ENCODE measurements around the gene IBSP.

IBSP gene

GRCh38 chr4:87839592-87839946, 40.2 kb downstream of the IBSP start:
- no CpG with 5 or more reads among the region's 1 CpG for WGBS (ENCODE audit: extremely low coverage, insufficient coverage, insufficient read length)
- H3K4me1 ChIP-seq (ENCODE audit: control insufficient read depth in 1 of 2, insufficient read depth in 2 of 2, low read length in 2 of 2): no peaks in the 10 kb centered on the region

GRCh38 chr4:87840149-87840548, 40.8 kb downstream of the IBSP start:
- Histone ChIP-seq H3K23ac (ENCODE audit: low read length) (no peak overlapping the region), H4K12ac (ENCODE audit: low read depth, low read length) (no peak overlapping the region), H3K4ac (ENCODE audit: low read depth, low read length) (no peak overlapping the region), H3K79me1 (ENCODE audit: low read length) (no peaks in the 10 kb centered on the region), H3K79me2 (ENCODE audit: control insufficient read depth, insufficient read depth, low read length, poor library complexity) (no peaks in the 10 kb centered on the region), H4K8ac (ENCODE audit: low read depth, low read length) (no peak overlapping the region), H2BK5ac (ENCODE audit: low read depth, low read length, poor library complexity) (no peak overlapping the region), H3K36me3 (ENCODE audit: control insufficient read depth in 1 of 2, insufficient read depth in 2 of 2, low read length in 2 of 2) (no peaks in the 10 kb centered on the region), H3K9me3 (ENCODE audit: insufficient read depth, low read depth, low read length) (no peaks in the 10 kb centered on the region), H3K14ac (ENCODE audit: low read length) (no peak overlapping the region), H3K27ac (ENCODE audit: low read depth, low read length) (no peak overlapping the region), H3K4me2 (ENCODE audit: low read length) (no peak overlapping the region), H3K18ac (ENCODE audit: low read length) (no peak overlapping the region), H4K91ac (ENCODE audit: low read depth, low read length) (no peak overlapping the region), H2AK5ac (ENCODE audit: low read length) (no peak overlapping the region), H3K4me1 (ENCODE audit: control insufficient read depth in 1 of 2, insufficient read depth in 2 of 2, low read length in 2 of 2) (no peaks in the 10 kb centered on the region), H2BK120ac (ENCODE audit: insufficient read depth, low read length, poor library complexity) (no peak overlapping the region), H3K9ac (ENCODE audit: low read length) (no peak overlapping the region), H3K27me3 (ENCODE audit: insufficient read depth, low read length) (no peaks in the 10 kb centered on the region), H2BK12ac (ENCODE audit: low read length) (no peak overlapping the region), H2AFZ (ENCODE audit: insufficient read depth, low read length, poor library complexity) (no peak overlapping the region), H3K4me3 (ENCODE audit: low read depth, low read length) (no peak overlapping the region)
- WGBS (ENCODE audit: extremely low coverage, insufficient coverage, insufficient read length): no CpG with 5 or more reads among the region's 3 CpGs
- DNase-seq: no peak

More at GRCh38 chr4:87839592-87839946, 40.2 kb downstream of the IBSP start:
- H3K27ac ChIP-seq (ENCODE audit: low read depth, low read length): no peak overlapping the region
- no peak overlapping the region for H4K12ac ChIP-seq (ENCODE audit: low read depth, low read length)
- no peak overlapping the region for H3K23ac ChIP-seq (ENCODE audit: low read length)
- no peak overlapping the region for H3K4me2 ChIP-seq (ENCODE audit: low read length)
- no peak overlapping the region for H2AFZ ChIP-seq (ENCODE audit: insufficient read depth, low read length, poor library complexity)
- no peak overlapping the region for H3K9ac ChIP-seq (ENCODE audit: low read length)
- no peaks in the 10 kb centered on the region for H3K79me1 ChIP-seq (ENCODE audit: low read length)
- no peak overlapping the region for H4K91ac ChIP-seq (ENCODE audit: low read depth, low read length)
- no peaks in the 10 kb centered on the region for H3K9me3 ChIP-seq (ENCODE audit: insufficient read depth, low read depth, low read length)
- DNase-seq: no peak
- no peak overlapping the region for H2BK120ac ChIP-seq (ENCODE audit: insufficient read depth, low read length, poor library complexity)
- H3K4ac ChIP-seq (ENCODE audit: low read depth, low read length): no peak overlapping the region
- no peaks in the 10 kb centered on the region for H3K79me2 ChIP-seq (ENCODE audit: control insufficient read depth, insufficient read depth, low read length, poor library complexity)
- H3K4me3 ChIP-seq (ENCODE audit: low read depth, low read length): no peak overlapping the region
- no peaks in the 10 kb centered on the region for H3K27me3 ChIP-seq (ENCODE audit: insufficient read depth, low read length)
- H2BK5ac ChIP-seq (ENCODE audit: low read depth, low read length, poor library complexity): no peak overlapping the region
- no peak overlapping the region for H2BK12ac ChIP-seq (ENCODE audit: low read length)
- H2AK5ac ChIP-seq (ENCODE audit: low read length): no peak overlapping the region
- no peaks in the 10 kb centered on the region for H3K36me3 ChIP-seq (ENCODE audit: control insufficient read depth in 1 of 2, insufficient read depth in 2 of 2, low read length in 2 of 2)
- H3K14ac ChIP-seq (ENCODE audit: low read length): no peak overlapping the region
- H3K18ac ChIP-seq (ENCODE audit: low read length): no peak overlapping the region
- no peak overlapping the region for H4K8ac ChIP-seq (ENCODE audit: low read depth, low read length)

GRCh38 chr4:87843936-87844335, 44.6 kb downstream of the IBSP start:
- no peaks in the 10 kb centered on the region for H3K36me3 ChIP-seq (ENCODE audit: control insufficient read depth in 1 of 2, insufficient read depth in 2 of 2, low read length in 2 of 2)
- no peak overlapping the region for H4K12ac ChIP-seq (ENCODE audit: low read depth, low read length)
- H3K79me1 ChIP-seq (ENCODE audit: low read length): no peaks in the 10 kb centered on the region
- no peak overlapping the region for H4K91ac ChIP-seq (ENCODE audit: low read depth, low read length)
- DNase-seq: peak; percentile 18 to 62
- no peak overlapping the region for H3K14ac ChIP-seq (ENCODE audit: low read length)
- no peak overlapping the region for H2AFZ ChIP-seq (ENCODE audit: insufficient read depth, low read length, poor library complexity)
- H2BK12ac ChIP-seq (ENCODE audit: low read length): no peak overlapping the region
- H3K27ac ChIP-seq (ENCODE audit: low read depth, low read length): no peak overlapping the region
- H3K9me3 ChIP-seq (ENCODE audit: insufficient read depth, low read depth, low read length): no peaks in the 10 kb centered on the region
- WGBS (ENCODE audit: extremely low coverage, insufficient coverage, insufficient read length): no CpG with 5 or more reads among the region's 3 CpGs
- no peaks in the 10 kb centered on the region for H3K27me3 ChIP-seq (ENCODE audit: insufficient read depth, low read length)
- no peak overlapping the region for H3K18ac ChIP-seq (ENCODE audit: low read length)
- no peak overlapping the region for H4K8ac ChIP-seq (ENCODE audit: low read depth, low read length)
- no peaks in the 10 kb centered on the region for H3K79me2 ChIP-seq (ENCODE audit: control insufficient read depth, insufficient read depth, low read length, poor library complexity)
- no peak overlapping the region for H2BK5ac ChIP-seq (ENCODE audit: low read depth, low read length, poor library complexity)
- H3K4me1 ChIP-seq (ENCODE audit: control insufficient read depth in 1 of 2, insufficient read depth in 2 of 2, low read length in 2 of 2): no peaks in the 10 kb centered on the region
- H3K4me2 ChIP-seq (ENCODE audit: low read length): no peak overlapping the region
- H2AK5ac ChIP-seq (ENCODE audit: low read length): no peak overlapping the region
- H3K4me3 ChIP-seq (ENCODE audit: low read depth, low read length): no peak overlapping the region
- no peak overlapping the region for H3K4ac ChIP-seq (ENCODE audit: low read depth, low read length)
- no peak overlapping the region for H3K9ac ChIP-seq (ENCODE audit: low read length)
- H2BK120ac ChIP-seq (ENCODE audit: insufficient read depth, low read length, poor library complexity): no peak overlapping the region
- H3K23ac ChIP-seq (ENCODE audit: low read length): no peak overlapping the region

GRCh38 chr4:87844452-87844851, 45.1 kb downstream of the IBSP start:
- Histone ChIP-seq H3K36me3 (ENCODE audit: control insufficient read depth in 1 of 2, insufficient read depth in 2 of 2, low read length in 2 of 2) (no peaks in the 10 kb centered on the region), H3K4me1 (ENCODE audit: control insufficient read depth in 1 of 2, insufficient read depth in 2 of 2, low read length in 2 of 2) (no peaks in the 10 kb centered on the region), H2BK120ac (ENCODE audit: insufficient read depth, low read length, poor library complexity) (no peak overlapping the region), H2AK5ac (ENCODE audit: low read length) (no peak overlapping the region), H3K18ac (ENCODE audit: low read length) (no peak overlapping the region), H4K12ac (ENCODE audit: low read depth, low read length) (no peak overlapping the region), H3K79me1 (ENCODE audit: low read length) (no peaks in the 10 kb centered on the region), H3K27ac (ENCODE audit: low read depth, low read length) (no peak overlapping the region), H3K9me3 (ENCODE audit: insufficient read depth, low read depth, low read length) (no peaks in the 10 kb centered on the region), H2AFZ (ENCODE audit: insufficient read depth, low read length, poor library complexity) (no peak overlapping the region), H3K4me3 (ENCODE audit: low read depth, low read length) (no peak overlapping the region), H2BK5ac (ENCODE audit: low read depth, low read length, poor library complexity) (no peak overlapping the region), H3K9ac (ENCODE audit: low read length) (no peak overlapping the region), H3K4me2 (ENCODE audit: low read length) (no peak overlapping the region), H2BK12ac (ENCODE audit: low read length) (no peak overlapping the region), H3K14ac (ENCODE audit: low read length) (no peak overlapping the region), H3K79me2 (ENCODE audit: control insufficient read depth, insufficient read depth, low read length, poor library complexity) (no peaks in the 10 kb centered on the region), H3K23ac (ENCODE audit: low read length) (no peak overlapping the region), H4K8ac (ENCODE audit: low read depth, low read length) (no peak overlapping the region), H4K91ac (ENCODE audit: low read depth, low read length) (no peak overlapping the region), H3K27me3 (ENCODE audit: insufficient read depth, low read length) (no peaks in the 10 kb centered on the region), H3K4ac (ENCODE audit: low read depth, low read length) (no peak overlapping the region)
- peak in 1 of 2 donors; percentile 14 for DNase-seq
- WGBS (ENCODE audit: extremely low coverage, insufficient coverage, insufficient read length): no CpG with 5 or more reads among the region's 1 CpG
